Stromal cell of bone marrow (primary cell): ENCODE data around the gene TKT.

Experiments
- DNase-seq: peaks from one replicate; pipeline ENCODE4 v3.0.0-alpha.2; 2012; ENCODE audit warnings: low read depth

Gene TKT

GRCh38 chr3:53195602-53196574 lies 59.9 kb downstream of the TKT start:
- DNase-seq = no peak

- DNase-seq = no peak
These were observed 60.8 kb downstream of the TKT start for GRCh38 chr3:53195066-53195450.

- DNase-seq = no peak
These were observed 61.4 kb downstream of the TKT start for GRCh38 chr3:53194210-53195065.

- DNase-seq = no peak
These were observed 62.2 kb downstream of the TKT start for GRCh38 chr3:53193466-53194209.

- no peak for DNase-seq
These were observed 63.2 kb downstream of the TKT start for GRCh38 chr3:53192608-53193007.

GRCh38 chr3:53191836-53192480 lies 63.9 kb downstream of the TKT start:
- no peak for DNase-seq

GRCh38 chr3:53190659-53191058 lies 65.2 kb downstream of the TKT start:
- no peak for DNase-seq

GRCh38 chr3:53189276-53189675 lies 66.5 kb downstream of the TKT start:
- DNase-seq = no peak

- no peak for DNase-seq
These were observed 67.1 kb downstream of the TKT start for GRCh38 chr3:53188720-53189119.

- no peak for DNase-seq
These were observed 67.6 kb downstream of the TKT start for GRCh38 chr3:53188136-53188685.

- no peak for DNase-seq
These were observed 68.4 kb downstream of the TKT start for GRCh38 chr3:53187430-53187829.

GRCh38 chr3:53186726-53187125 lies 69.1 kb downstream of the TKT start:
- DNase-seq = no peak

GRCh38 chr3:53185761-53186465 lies 69.9 kb downstream of the TKT start:
- DNase-seq = no peak

GRCh38 chr3:53184701-53185100 lies 71.1 kb downstream of the TKT start:
- DNase-seq = no peak

GRCh38 chr3:53183514-53183913 lies 72.3 kb downstream of the TKT start:
- no peak for DNase-seq

- DNase-seq = no peak
These were observed 73.0 kb downstream of the TKT start for GRCh38 chr3:53182764-53183355.

- no peak for DNase-seq
These were observed 74.3 kb downstream of the TKT start for GRCh38 chr3:53181528-53181927.

GRCh38 chr3:53181024-53181371 lies 74.8 kb downstream of the TKT start:
- no peak for DNase-seq

GRCh38 chr3:53180305-53181023 lies 75.4 kb downstream of the TKT start:
- DNase-seq = no peak

- no peak for DNase-seq
These were observed 76.2 kb downstream of the TKT start for GRCh38 chr3:53179580-53179979.
